A549 (cell line): ENCODE results near the gene TCF7L2. TPM values are rescaled to one million over a fixed set of nuclear protein-coding genes. Genes with fewer than 3 reads are reported as not detected.
A peak's percentile ranks its signal among the peaks of the same experiment; 100 is the strongest.

Experiments
- ATAC-seq, 2 experiments: fragments of 200-7000 bp in 1 of 2; fragments of >200 bp in 1 of 2; cut with Nextera tagmentation in 1 of 2; cut with Tn5 transposase in 1 of 2; 3 replicates each; pipeline versions ENCODE4 v1.8.0 to v1.9.1; 2018 to 2020; ENCODE audit warnings: mild to moderate bottlenecking in 1 of 2, moderate library complexity in 1 of 2
- CTCF ChIA-PET: fragments of 300-600 bp; sonication (Branson Sonifier 250); formaldehyde crosslinking; extraction: SDS; loops from one replicate; lab custom pipeline; 2021; ENCODE audit warnings: antibody characterized with exemption, inconsistent platforms; lab: Yijun Ruan, JAX
- POLR2A ChIA-PET: fragments of 350-600 bp; formaldehyde crosslinking; extraction: SDS; loops from one replicate; lab custom pipeline; 2021; ENCODE audit warnings: antibody characterized with exemption, inconsistent platforms; lab: Yijun Ruan, JAX
- DNase-seq, 2 experiments: peaks; one replicate each; pipeline versions ENCODE4 v3.0.0 to v3.0.0-alpha.2; 2011 to 2016; ENCODE audit warnings: low read depth in 1 of 2, low spot score in 1 of 2
- FAIRE-seq: peaks from 2 replicates; lab custom pipeline; 2011; peaks lifted over from hg19 to GRCh38; lab: Jason Lieb, UNC
- H3K27ac ChIP-seq, 2 experiments: fragments of >200 bp; sonication (Bioruptor Twin); formaldehyde crosslinking; 3 replicates each; pipeline ENCODE4 v1.5.1; 2016 to 2017
- H3K4me1 ChIP-seq: fragments of >200 bp; sonication (Bioruptor Twin); formaldehyde crosslinking; 3 replicates; pipeline ENCODE4 v1.6.1; 2016
- H3K4me2 ChIP-seq: fragments of >200 bp; sonication (Bioruptor Twin); formaldehyde crosslinking; 3 replicates; pipeline ENCODE4 v1.6.1; 2016
- H3K4me3 ChIP-seq: fragments of >200 bp; sonication (Bioruptor Twin); formaldehyde crosslinking; 3 replicates; pipeline ENCODE4 v1.5.1; 2016
- H3K9me3 ChIP-seq: fragments of >200 bp; sonication (Bioruptor Twin); formaldehyde crosslinking; 3 replicates; pipeline ENCODE4 v1.6.1; 2016
- CBX2 ChIP-seq: fragments of 200-600 bp; sonication (generic); IDR thresholded peaks from 2 replicates; pipeline ENCODE4 v1.6.1; 2016; ENCODE audit warnings: low read depth, mild to moderate bottlenecking, borderline replicate concordance
- CEBPB ChIP-seq, 2 experiments: fragments of >200 bp in 1 of 2; sonication (Bioruptor Twin) in 1 of 2; formaldehyde crosslinking in 1 of 2; IDR thresholded peaks; 2 replicates each; pipeline ENCODE4 v1.6.1; 2012 to 2016
- CTCF ChIP-seq: fragments of >200 bp; sonication (Bioruptor Twin); formaldehyde crosslinking; IDR thresholded peaks from 3 replicates; pipeline ENCODE4 v1.5.1; 2016
- GATA3 ChIP-seq: IDR thresholded peaks from 2 replicates; pipeline ENCODE4 v1.6.1; 2012; ENCODE audit warnings: borderline replicate concordance
- HDAC2 ChIP-seq: fragments of 200-600 bp; sonication (generic); IDR thresholded peaks from 2 replicates; pipeline ENCODE4 v1.6.1; 2016
- HOXB13 ChIP-seq: fragments of 250-450 bp; sonication (Bioruptor Pico); IDR thresholded peaks from 2 replicates; pipeline ENCODE4 v1.5.0; 2020; ENCODE audit warnings: low read depth, mild to moderate bottlenecking, moderate library complexity
- JUN ChIP-seq, 2 experiments: fragments of >200 bp; sonication (Bioruptor Twin); formaldehyde crosslinking; IDR thresholded peaks; 2 replicates in 1 of 2; 3 replicates in 1 of 2; pipeline ENCODE4 v1.6.1; 2016 to 2017
- JUNB ChIP-seq: fragments of >200 bp; sonication (Bioruptor Twin); formaldehyde crosslinking; IDR thresholded peaks from 2 replicates; pipeline ENCODE4 v1.6.1; 2016
- KDM1A ChIP-seq: fragments of 200-600 bp; sonication (generic); IDR thresholded peaks from 2 replicates; pipeline ENCODE4 v1.6.1; 2016; ENCODE audit warnings: low read depth, mild to moderate bottlenecking
- KDM5A ChIP-seq: fragments of 200-600 bp; sonication (generic); IDR thresholded peaks from 2 replicates; pipeline ENCODE4 v1.6.1; 2016; ENCODE audit warnings: antibody characterized with exemption, mild to moderate bottlenecking
- MAX ChIP-seq: IDR thresholded peaks from 2 replicates; pipeline ENCODE4 v1.6.1; 2012
- MAZ ChIP-seq: fragments of 150-350 bp; IDR thresholded peaks from 2 replicates; pipeline ENCODE4 v1.6.1; 2014; ENCODE audit warnings: antibody characterized with exemption, low read depth, low read length, borderline replicate concordance
- NFE2L2 ChIP-seq: fragments of 150-350 bp; conservative IDR thresholded peaks from 2 replicates; pipeline ENCODE4 v1.6.1; 2014; ENCODE audit warnings: low read length
- NPAS2 ChIP-seq: fragments of 250-450 bp; sonication (Bioruptor Pico); IDR thresholded peaks from 2 replicates; pipeline ENCODE4 v1.8.0; 2022; ENCODE audit warnings: mild to moderate bottlenecking, moderate library complexity, borderline replicate concordance
- POLR2AphosphoS2 ChIP-seq: conservative IDR thresholded peaks from 2 replicates; pipeline ENCODE4 v1.6.1; 2012; ENCODE audit warnings: low read length, improper control_type of control experiment, inconsistent platforms
- RAD21 ChIP-seq, 2 experiments: fragments of >200 bp in 1 of 2; sonication (Bioruptor Twin) in 1 of 2; formaldehyde crosslinking in 1 of 2; IDR thresholded peaks in 1 of 2; conservative IDR thresholded peaks in 1 of 2; 2 replicates in 1 of 2; 3 replicates in 1 of 2; pipeline ENCODE4 v1.6.1; 2012 to 2018; ENCODE audit warnings: inconsistent platforms in 1 of 2
- SMC3 ChIP-seq: fragments of >200 bp; sonication (Bioruptor Twin); formaldehyde crosslinking; IDR thresholded peaks from 3 replicates; pipeline ENCODE4 v1.6.1; 2018; ENCODE audit warnings: inconsistent platforms
- SREBF2 ChIP-seq: fragments of 450-650 bp; IDR thresholded peaks from 2 replicates; pipeline ENCODE4 v1.6.1; 2014; ENCODE audit warnings: mild to moderate bottlenecking, moderate library complexity
- TFCP2L1 ChIP-seq: fragments of 250-450 bp; sonication (Bioruptor Pico); IDR thresholded peaks from 2 replicates; pipeline ENCODE4 v1.5.0; 2021; ENCODE audit warnings: mild to moderate bottlenecking
- ZSCAN20 ChIP-seq: fragments of 250-450 bp; sonication (Bioruptor Pico); IDR thresholded peaks from 2 replicates; pipeline ENCODE4 v1.8.0; 2022; ENCODE audit warnings: mild to moderate bottlenecking, moderate library complexity
- WGBS: methylation state at CpG from one replicate; pipeline ENCODE4 v1.1.6; 2017; ENCODE audit errors: missing lambda C conversion rate; 5-methylcytosine and 5-hydroxymethylcytosine counted together
- polyA plus RNA-seq, 4 experiments: library from polyadenylated mRNA; depleted of rRNA in 3 of 4; stranded (reverse); fragments of >200 nt; fragmentation: RNase III in 1 of 4; extraction: RNeasy Plus Mini Kit Qiagen cat#74134 plus additional on column Dnase treatment in 1 of 4; gene quantifications; 2 replicates in 3 of 4; 3 replicates in 1 of 4; pipeline ENCODE4 v1.2.3, GENCODE V29; 2011 to 2017
- TF ChIP-seq, protein P1 (sequence below): fragments of 450-650 bp; IDR thresholded peaks from 2 replicates; pipeline ENCODE4 v1.6.1; 2014; ENCODE audit warnings: antibody characterized with exemption
- TF ChIP-seq, protein P2 (sequence below): fragments of 200-600 bp; sonication (generic); IDR thresholded peaks from 2 replicates; pipeline ENCODE4 v1.6.1; 2016; ENCODE audit warnings: antibody characterized with exemption, mild to moderate bottlenecking, moderate library complexity
- TF ChIP-seq, protein P3 (sequence below): IDR thresholded peaks from 2 replicates; pipeline ENCODE4 v1.6.1; 2012; ENCODE audit warnings: low read depth, borderline replicate concordance

Gene TCF7L2
- polyA plus RNA-seq, 2 of the 4 experiments (the other 2 are of a cell fraction) = 11.3 to 14.5 TPM

- Histone ChIP-seq H3K27ac (peak overlapping the region; percentile 27 to 61; a peak in 5 of 6 replicates), H3K4me3 (no peak overlapping the region), H3K9me3 (no peaks in the 10 kb centered on the region), H3K4me2 (peak overlapping the region; percentile 23; the same call in 1 of the 3 replicates), H3K4me1 (peaks cover 76% of the 10 kb centered on the region)
- TF ChIP-seq, protein P1, sequence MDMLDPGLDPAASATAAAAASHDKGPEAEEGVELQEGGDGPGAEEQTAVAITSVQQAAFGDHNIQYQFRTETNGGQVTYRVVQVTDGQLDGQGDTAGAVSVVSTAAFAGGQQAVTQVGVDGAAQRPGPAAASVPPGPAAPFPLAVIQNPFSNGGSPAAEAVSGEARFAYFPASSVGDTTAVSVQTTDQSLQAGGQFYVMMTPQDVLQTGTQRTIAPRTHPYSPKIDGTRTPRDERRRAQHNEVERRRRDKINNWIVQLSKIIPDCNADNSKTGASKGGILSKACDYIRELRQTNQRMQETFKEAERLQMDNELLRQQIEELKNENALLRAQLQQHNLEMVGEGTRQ = no peak
- peak; percentile 36; the same call in 2 of the 3 replicates for TF ChIP-seq CTCF
- peak; percentile 34; the same call in 1 of the 3 replicates for TF ChIP-seq SMC3
- no peak for TF ChIP-seq NPAS2 (CRISPR knock-in tag)
- no peak for TF ChIP-seq MAZ
- TF ChIP-seq RAD21 (conservative IDR thresholded peaks at IDR 0.05 in 1 of 2, IDR thresholded peaks at IDR 0.05 in 1 of 2) = peak; percentile 62
- ATAC-seq (no peak; a peak in 1 of 6 replicates), FAIRE-seq (no peak), DNase-seq (no peak)
- CTCF ChIA-PET = interaction anchor here (0.7 to 1.2 kb wide), 3 partner anchors 10 to 28 kb away, joined by 3 read pairs; no protein-coding TSS in a partner anchor
- POLR2A ChIA-PET = no interaction called here
- WGBS = 61% methylated on average over 2 of the region's 2 CpGs
These were observed 130.8 kb downstream of the TCF7L2 start for GRCh38 chr10:113080925-113081229.

- Histone ChIP-seq H3K9me3 (no peaks in the 10 kb centered on the region), H3K4me2 (no peak overlapping the region), H3K4me1 (peaks cover 82% of the 10 kb centered on the region), H3K4me3 (no peak overlapping the region)
- ATAC-seq (no peak), DNase-seq (no peak)
- POLR2A ChIA-PET = interaction anchor here (2.1 kb wide), 1 partner anchor 10 kb away, joined by 10 read pairs; no protein-coding TSS in a partner anchor
- TF ChIP-seq SREBF2 = no peak
- TF ChIP-seq, protein P2, sequence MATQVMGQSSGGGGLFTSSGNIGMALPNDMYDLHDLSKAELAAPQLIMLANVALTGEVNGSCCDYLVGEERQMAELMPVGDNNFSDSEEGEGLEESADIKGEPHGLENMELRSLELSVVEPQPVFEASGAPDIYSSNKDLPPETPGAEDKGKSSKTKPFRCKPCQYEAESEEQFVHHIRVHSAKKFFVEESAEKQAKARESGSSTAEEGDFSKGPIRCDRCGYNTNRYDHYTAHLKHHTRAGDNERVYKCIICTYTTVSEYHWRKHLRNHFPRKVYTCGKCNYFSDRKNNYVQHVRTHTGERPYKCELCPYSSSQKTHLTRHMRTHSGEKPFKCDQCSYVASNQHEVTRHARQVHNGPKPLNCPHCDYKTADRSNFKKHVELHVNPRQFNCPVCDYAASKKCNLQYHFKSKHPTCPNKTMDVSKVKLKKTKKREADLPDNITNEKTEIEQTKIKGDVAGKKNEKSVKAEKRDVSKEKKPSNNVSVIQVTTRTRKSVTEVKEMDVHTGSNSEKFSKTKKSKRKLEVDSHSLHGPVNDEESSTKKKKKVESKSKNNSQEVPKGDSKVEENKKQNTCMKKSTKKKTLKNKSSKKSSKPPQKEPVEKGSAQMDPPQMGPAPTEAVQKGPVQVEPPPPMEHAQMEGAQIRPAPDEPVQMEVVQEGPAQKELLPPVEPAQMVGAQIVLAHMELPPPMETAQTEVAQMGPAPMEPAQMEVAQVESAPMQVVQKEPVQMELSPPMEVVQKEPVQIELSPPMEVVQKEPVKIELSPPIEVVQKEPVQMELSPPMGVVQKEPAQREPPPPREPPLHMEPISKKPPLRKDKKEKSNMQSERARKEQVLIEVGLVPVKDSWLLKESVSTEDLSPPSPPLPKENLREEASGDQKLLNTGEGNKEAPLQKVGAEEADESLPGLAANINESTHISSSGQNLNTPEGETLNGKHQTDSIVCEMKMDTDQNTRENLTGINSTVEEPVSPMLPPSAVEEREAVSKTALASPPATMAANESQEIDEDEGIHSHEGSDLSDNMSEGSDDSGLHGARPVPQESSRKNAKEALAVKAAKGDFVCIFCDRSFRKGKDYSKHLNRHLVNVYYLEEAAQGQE = no peak
- TF ChIP-seq KDM1A = no peak
- TF ChIP-seq, protein P3, sequence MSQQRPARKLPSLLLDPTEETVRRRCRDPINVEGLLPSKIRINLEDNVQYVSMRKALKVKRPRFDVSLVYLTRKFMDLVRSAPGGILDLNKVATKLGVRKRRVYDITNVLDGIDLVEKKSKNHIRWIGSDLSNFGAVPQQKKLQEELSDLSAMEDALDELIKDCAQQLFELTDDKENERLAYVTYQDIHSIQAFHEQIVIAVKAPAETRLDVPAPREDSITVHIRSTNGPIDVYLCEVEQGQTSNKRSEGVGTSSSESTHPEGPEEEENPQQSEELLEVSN = no peak
- TF ChIP-seq, protein P1 = no peak
- no peak for TF ChIP-seq HDAC2
- TF ChIP-seq POLR2AphosphoS2 = no peak
- TF ChIP-seq MAX = no peak
- TF ChIP-seq NFE2L2 = no peak
- TF ChIP-seq ZSCAN20 (CRISPR knock-in tag) = no peak
- no peak for TF ChIP-seq KDM5A
- no peak for TF ChIP-seq CEBPB (IDR thresholded peaks at IDR 0.05)
- TF ChIP-seq JUN (IDR thresholded peaks at IDR 0.05) = no peak
- no peak for TF ChIP-seq CBX2
- no peak for TF ChIP-seq JUNB
- no peak for TF ChIP-seq GATA3
- TF ChIP-seq NPAS2 (CRISPR knock-in tag) = no peak
- TF ChIP-seq HOXB13 (CRISPR knock-in tag) = no peak
- no peak for TF ChIP-seq TFCP2L1 (CRISPR knock-in tag)
- TF ChIP-seq, all 56 proteins: peak for 0
- peak overlapping the region; percentile 88 to 92 for H3K27ac ChIP-seq
- FAIRE-seq = no peak
- CTCF ChIA-PET = interaction anchor here (0.9 to 1.3 kb wide), 5 partner anchors 11 to 612 kb away, joined by 3 to 4 read pairs (median 3); no protein-coding TSS in a partner anchor
- 96% methylated on average over 4 of the region's 4 CpGs for WGBS
These were observed 134.0 kb downstream of the TCF7L2 start for GRCh38 chr10:113084031-113084430.
